ENCODE results near the gene CATSPER4.
"Not testable (repeated sequence)": the region's sequence is repeated elsewhere in the genome, so short reads cannot be mapped to it uniquely, and the experiment has no call there.

CATSPER4 gene

GRCh38 chr1:26197301-26197700, 6.9 kb downstream of the CATSPER4 start:
- no peak for DNase-seq

DNA sequence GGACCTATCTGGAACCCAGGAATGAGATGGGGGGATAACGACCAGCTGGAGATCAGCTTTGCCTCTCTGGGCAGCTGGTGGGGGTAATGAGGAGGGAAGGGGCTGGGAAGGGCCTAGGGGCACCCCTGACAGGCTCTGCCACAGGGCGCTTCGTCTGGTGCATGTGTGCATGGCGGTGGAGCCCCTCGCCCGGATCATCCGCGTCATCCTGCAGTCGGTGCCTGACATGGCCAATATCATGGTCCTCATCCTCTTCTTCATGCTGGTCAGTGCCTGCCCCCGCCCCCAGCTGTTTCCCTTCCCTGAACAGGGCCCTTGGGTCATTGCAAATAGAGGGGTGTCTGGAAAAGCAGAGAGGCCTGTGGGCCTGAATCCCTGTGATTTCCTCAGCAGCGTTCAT, 7.4 kb downstream of the CATSPER4 start:
- DNase-seq: no peak

DNA sequence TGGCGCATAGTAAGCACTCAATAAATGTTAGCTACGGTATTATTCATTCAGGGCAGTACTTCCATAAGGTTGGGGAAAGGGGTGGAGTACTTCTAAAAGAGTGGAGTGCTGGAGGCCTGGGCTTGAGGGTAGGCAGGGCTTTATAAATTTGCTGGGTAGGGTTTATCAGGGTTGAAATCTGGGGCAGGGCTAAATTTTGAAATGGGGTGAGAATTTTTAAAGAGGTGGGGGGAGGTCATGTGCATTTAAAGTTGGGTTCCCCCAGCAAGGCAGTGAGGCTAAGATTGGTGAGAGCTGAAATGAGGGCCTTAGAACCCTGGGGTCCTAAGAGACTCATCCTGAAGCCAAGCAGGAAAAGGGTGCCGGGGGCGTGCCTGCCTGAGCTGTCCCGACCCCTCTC, 10.0 kb downstream of the CATSPER4 start:
- no peak for DNase-seq

- no peak for DNase-seq
Observed at GRCh38 chr1:26203642-26204318, 13.4 kb downstream of the CATSPER4 start.

- DNase-seq: no peak
Observed at GRCh38 chr1:26210147-26210870, 19.9 kb downstream of the CATSPER4 start.

DNA sequence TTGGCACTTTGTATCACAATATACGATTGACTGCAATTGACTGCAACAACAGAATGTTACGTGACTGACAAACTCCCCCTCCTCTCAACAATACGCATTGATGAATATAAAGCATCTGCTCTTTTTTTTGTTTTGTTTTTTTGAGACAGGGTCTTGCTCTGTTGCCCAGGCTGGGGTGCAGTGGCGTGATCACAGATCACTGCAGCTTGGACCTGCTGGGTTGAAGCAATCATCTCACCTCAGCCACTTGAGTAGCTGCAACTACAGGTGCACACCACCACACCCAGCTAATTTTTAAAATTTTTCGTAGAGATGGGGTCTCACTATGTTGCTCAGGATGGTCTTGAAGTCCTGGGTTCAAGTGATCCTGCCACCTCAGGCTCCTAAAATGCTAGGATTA, 22.3 kb downstream of the CATSPER4 start:
- DNase-seq: no peak

DNA sequence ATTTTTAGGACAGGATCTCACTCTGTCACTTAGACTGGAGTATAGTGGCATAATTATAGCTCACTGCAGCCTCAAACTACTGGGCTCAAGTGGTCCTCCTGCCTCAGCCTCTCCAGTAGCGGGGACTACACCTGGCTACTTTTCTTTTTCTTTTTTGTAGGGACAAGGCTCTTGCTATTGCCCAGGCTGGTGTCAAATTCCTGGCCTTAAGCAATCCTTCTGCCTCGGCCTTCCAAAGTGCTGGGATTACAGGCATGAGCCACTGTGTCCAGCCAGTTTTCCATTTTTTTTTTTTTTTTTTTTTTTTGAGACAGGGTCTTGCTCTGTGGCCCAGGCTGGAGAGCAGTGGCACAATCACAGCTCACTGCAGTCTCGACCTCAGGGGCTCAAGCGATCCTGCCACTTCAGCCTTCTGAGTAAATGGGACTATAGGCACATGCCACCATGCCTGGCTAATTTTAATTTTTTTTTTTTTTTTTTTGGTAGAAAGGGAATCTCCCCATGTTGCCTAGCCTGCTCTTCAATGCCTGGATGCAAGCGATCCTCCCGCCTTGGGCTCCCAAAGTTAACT, 23.0 kb downstream of the CATSPER4 start:
- no peak for DNase-seq

DNA sequence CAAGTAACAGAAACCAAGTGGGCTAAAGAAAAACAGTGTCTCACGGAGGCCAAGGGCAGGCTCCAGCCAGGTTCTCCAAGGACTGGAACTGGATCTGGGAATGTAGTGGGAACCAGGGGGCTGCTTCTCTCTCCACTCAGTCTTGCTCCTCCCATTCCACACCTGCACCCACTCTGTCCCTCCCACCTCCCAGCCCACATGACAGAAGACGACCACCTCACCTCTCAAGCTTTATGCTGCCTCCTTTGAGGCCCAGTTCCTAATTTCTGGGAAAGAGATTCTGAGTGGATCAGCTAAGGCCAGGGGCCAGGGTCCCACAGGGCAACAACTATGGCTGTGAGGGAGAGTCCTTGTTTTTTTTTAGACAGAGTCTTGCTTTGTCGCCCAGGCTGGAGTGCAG, 24.8 kb downstream of the CATSPER4 start:
- DNase-seq: no peak

GRCh38 chr1:26218906-26219494, 28.6 kb downstream of the CATSPER4 start:
- no peak for DNase-seq

- DNase-seq: no peak
Observed at GRCh38 chr1:26220199-26220912, 30.0 kb downstream of the CATSPER4 start.

DNA sequence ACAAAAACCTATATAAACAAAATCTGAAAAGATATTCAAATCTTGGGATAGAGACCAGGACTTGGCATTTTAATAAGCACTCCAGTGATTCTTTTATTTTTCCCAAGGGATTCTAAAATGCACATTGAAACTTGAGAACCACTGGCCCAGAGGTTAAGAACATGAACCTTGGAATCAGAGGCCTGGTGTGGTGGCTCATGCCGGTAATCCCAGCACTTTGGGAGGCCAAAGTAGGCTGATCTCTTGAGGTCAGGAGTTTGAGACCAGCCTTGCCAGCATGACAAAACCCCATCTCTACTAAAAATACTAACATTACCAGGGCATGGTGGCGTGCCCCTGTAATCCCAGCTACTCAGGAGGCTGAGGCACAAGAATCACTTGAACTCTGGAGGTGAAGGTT, 30.7 kb downstream of the CATSPER4 start:
- DNase-seq: no peak

- no peak for DNase-seq
Observed at GRCh38 chr1:26224606-26225005, 34.2 kb downstream of the CATSPER4 start.

GRCh38 chr1:26225033-26225831, 34.8 kb downstream of the CATSPER4 start:
- DNase-seq: no peak

- not testable (repeated sequence) for DNase-seq
Observed at GRCh38 chr1:26230682-26231081, 40.3 kb downstream of the CATSPER4 start.

DNA sequence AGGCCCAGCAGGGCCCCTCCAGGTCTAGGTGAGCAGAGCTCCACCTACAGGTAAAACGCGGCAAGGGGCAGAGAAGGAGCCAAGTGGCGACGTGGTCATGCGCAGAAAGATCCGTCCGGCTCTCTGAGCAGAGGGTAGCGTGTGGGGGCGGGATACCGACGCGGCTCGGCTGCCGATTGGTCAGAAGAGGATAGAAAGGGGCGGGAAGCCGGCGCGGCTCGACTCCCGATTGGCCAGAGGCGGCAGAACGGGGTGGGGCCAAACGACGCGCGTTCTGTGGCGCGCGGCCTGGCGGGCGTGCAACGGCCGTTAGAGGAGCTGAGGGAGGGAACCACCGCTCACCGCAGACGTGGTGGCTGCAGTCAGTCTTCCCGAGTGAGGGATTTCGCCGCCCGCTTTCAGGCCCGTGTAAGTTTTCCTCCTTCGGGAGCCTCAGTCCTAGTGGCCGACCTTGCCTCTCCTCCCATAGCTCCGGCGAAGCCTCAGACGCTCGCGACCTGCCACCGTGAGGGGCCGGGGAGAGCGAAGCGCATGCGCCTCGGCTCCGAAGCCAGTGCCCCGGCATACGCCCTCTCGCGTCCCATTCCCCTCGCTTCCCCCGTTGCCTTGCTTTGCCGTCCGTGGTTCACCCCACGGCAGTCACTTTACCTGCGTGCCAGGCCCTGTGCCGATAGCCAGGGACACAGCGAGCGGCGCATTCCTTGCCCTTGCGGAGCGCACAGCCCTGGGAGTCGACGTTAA, 43.7 kb downstream of the CATSPER4 start, which contains the start of gene CEP85:
CEP85 (plus strand) TSS at position 298 of the 741 bp plus-strand sequence. CDS start 5,584 bp downstream, outside the sequence.
- peak; percentile 80 to 91 for DNase-seq

GRCh38 chr1:26234644-26235370, 44.4 kb downstream of the CATSPER4 start:
- DNase-seq: no peak

- DNase-seq: no peak
Observed at GRCh38 chr1:26237230-26237966, 47.0 kb downstream of the CATSPER4 start.

- no peak for DNase-seq
Observed at GRCh38 chr1:26239936-26240335, 49.5 kb downstream of the CATSPER4 start.
